ENCODE measurements around the gene IL36G. TPM values are rescaled to one million over a fixed set of nuclear protein-coding genes. Genes with fewer than 3 reads are reported as not detected.

Gene IL36G
- total RNA-seq, 1 donor from 2014 or later, result not detected

- H3K4me3 ChIP-seq, result no peak overlapping the region
- H3K27me3 ChIP-seq, result no peaks in the 10 kb centered on the region
- no peaks in the 10 kb centered on the region for H3K36me3 ChIP-seq
- intact Hi-C loops (cut with DNase I), result no loop called here
- H3K27ac ChIP-seq, result no peak overlapping the region
- no peaks in the 10 kb centered on the region for H3K9me3 ChIP-seq
- H3K4me1 ChIP-seq, result no peaks in the 10 kb centered on the region
- no peak for DNase-seq (ENCODE audit: low spot score in 2 of 2)
- no peak for TF ChIP-seq CTCF (IDR thresholded peaks at IDR 0.05)
These were observed 18.5 kb upstream of the IL36G start for GRCh38 chr2:112959109-112959812.

- intact Hi-C loops (cut with DNase I), result no loop called here
- no peak for TF ChIP-seq CTCF (IDR thresholded peaks at IDR 0.05)
- H3K9me3 ChIP-seq, result no peaks in the 10 kb centered on the region
- H3K36me3 ChIP-seq, result no peaks in the 10 kb centered on the region
- H3K4me1 ChIP-seq, result no peaks in the 10 kb centered on the region
- no peak overlapping the region for H3K4me3 ChIP-seq
- H3K27ac ChIP-seq, result no peak overlapping the region
- DNase-seq (ENCODE audit: low spot score in 2 of 2), result no peak
- H3K27me3 ChIP-seq, result no peaks in the 10 kb centered on the region
These were observed 17.5 kb upstream of the IL36G start for GRCh38 chr2:112960230-112960825.

- H3K27ac ChIP-seq, result no peak overlapping the region
- intact Hi-C loops (cut with DNase I), result no loop called here
- H3K27me3 ChIP-seq, result no peaks in the 10 kb centered on the region
- no peak for DNase-seq (ENCODE audit: low spot score in 2 of 2)
- no peaks in the 10 kb centered on the region for H3K9me3 ChIP-seq
- H3K36me3 ChIP-seq, result no peaks in the 10 kb centered on the region
- no peak overlapping the region for H3K4me3 ChIP-seq
- TF ChIP-seq CTCF (IDR thresholded peaks at IDR 0.05), result no peak
- H3K4me1 ChIP-seq, result no peaks in the 10 kb centered on the region
These were observed 15.3 kb upstream of the IL36G start for GRCh38 chr2:112962308-112963175.

- no peaks in the 10 kb centered on the region for H3K36me3 ChIP-seq
- intact Hi-C loops (cut with DNase I), result no loop called here
- no peak overlapping the region for H3K27ac ChIP-seq
- no peak for DNase-seq (ENCODE audit: low spot score in 2 of 2)
- H3K4me1 ChIP-seq, result no peaks in the 10 kb centered on the region
- H3K9me3 ChIP-seq, result no peaks in the 10 kb centered on the region
- H3K27me3 ChIP-seq, result no peaks in the 10 kb centered on the region
- no peak for TF ChIP-seq CTCF (IDR thresholded peaks at IDR 0.05)
- H3K4me3 ChIP-seq, result no peak overlapping the region
These were observed 10.8 kb upstream of the IL36G start for GRCh38 chr2:112967023-112967422.

GRCh38 chr2:112972423-112973086, 5.3 kb upstream of the IL36G start:
- no peak for DNase-seq (ENCODE audit: low spot score in 2 of 2)
- intact Hi-C loops (cut with DNase I), result no loop called here
- Histone ChIP-seq H3K9me3 (no peaks in the 10 kb centered on the region), H3K4me1 (no peaks in the 10 kb centered on the region), H3K27ac (no peak overlapping the region), H3K27me3 (no peaks in the 10 kb centered on the region), H3K4me3 (no peak overlapping the region), H3K36me3 (no peaks in the 10 kb centered on the region)
- no peak for TF ChIP-seq CTCF (IDR thresholded peaks at IDR 0.05)

All from ascending aorta (tissue), 2 donors.